ENCODE data around the gene TOE1. TPM values are rescaled to one million over a fixed set of nuclear protein-coding genes. Genes with fewer than 3 reads are reported as not detected.

TOE1 gene
- total and polyA plus RNA-seq, 11 donors: 2.2 to 7.9 (median 3.7) TPM

DNA sequence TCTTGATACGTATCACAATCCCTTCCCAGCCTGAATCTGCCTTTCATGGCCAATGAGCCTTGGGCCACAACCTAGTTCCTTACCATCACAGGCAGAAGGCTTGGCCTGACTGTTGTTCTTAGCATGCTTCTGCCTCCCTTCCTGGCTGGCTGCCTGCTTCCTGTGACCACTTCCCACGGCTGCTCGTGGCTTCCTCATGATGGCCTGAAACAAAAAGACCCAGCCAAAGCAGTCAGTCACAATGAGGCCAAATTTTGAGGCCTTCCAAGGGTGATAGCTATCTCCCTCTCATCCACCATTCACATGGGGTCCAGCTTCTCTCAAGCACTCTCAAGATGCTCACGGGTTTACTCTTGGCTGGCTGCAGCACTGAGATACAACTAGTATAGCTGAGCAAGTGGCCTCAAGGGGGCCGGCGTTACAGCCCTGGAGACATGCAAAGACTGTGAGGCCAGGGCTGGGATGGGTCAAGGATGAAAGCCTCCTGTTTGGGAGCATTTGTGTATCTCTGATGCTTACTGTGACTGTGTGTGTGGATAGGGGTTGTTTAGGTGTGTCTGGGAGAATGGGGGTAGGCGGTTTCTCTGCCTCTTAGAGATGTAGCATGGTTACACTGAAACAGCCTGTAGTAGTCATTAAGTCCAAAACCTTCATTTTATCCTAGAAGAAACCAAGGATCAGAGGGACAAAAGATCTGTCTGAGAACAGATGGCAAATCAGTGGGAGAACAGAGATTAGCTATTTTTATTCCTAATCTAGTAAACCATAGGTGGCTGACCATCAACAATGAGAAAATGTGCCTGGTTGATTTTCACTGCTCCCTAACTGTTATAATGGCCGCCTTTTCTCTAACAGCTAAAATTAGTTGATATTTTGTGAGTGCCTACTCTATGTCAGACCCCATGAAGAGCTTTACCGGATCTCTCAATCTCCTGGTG lies 5.4 kb upstream of the TOE1 start:
- Histone ChIP-seq H3K27me3 (no peaks in the 10 kb centered on the region), H3K27ac (peak overlapping the region in 7 of 12 donors; percentile 8 to 51 (median 25)), H3K36me3 (peaks cover 0 to 53% (median 42%) of the 10 kb centered on the region in 9 donors), H3K4me1 (peaks cover 0 to 20% (median 12%) of the 10 kb centered on the region in 12 donors), H3K4me3 (no peak overlapping the region), H3K9me3 (no peaks in the 10 kb centered on the region)
- 65 to 76% (median 72%) methylated on average over 8 to 9 of the region's 9 CpGs for WGBS, 4 donors
- no peak for TF ChIP-seq POLR2A (IDR thresholded peaks at IDR 0.05)
- TF ChIP-seq, protein P1, sequence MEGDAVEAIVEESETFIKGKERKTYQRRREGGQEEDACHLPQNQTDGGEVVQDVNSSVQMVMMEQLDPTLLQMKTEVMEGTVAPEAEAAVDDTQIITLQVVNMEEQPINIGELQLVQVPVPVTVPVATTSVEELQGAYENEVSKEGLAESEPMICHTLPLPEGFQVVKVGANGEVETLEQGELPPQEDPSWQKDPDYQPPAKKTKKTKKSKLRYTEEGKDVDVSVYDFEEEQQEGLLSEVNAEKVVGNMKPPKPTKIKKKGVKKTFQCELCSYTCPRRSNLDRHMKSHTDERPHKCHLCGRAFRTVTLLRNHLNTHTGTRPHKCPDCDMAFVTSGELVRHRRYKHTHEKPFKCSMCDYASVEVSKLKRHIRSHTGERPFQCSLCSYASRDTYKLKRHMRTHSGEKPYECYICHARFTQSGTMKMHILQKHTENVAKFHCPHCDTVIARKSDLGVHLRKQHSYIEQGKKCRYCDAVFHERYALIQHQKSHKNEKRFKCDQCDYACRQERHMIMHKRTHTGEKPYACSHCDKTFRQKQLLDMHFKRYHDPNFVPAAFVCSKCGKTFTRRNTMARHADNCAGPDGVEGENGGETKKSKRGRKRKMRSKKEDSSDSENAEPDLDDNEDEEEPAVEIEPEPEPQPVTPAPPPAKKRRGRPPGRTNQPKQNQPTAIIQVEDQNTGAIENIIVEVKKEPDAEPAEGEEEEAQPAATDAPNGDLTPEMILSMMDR (IDR thresholded peaks at IDR 0.05): no peak
- intact Hi-C loops (cut with DNase I): loop anchor here in 1 of 10 donors (5.0 kb wide), 1 partner anchor 32 kb away; no protein-coding TSS in a partner anchor
- ATAC-seq (peak in 3 of 4 donors; percentile 41 to 67 (median 60)), DNase-seq (peak in 4 of 5 donors; percentile 46 to 70 (median 62))

DNA sequence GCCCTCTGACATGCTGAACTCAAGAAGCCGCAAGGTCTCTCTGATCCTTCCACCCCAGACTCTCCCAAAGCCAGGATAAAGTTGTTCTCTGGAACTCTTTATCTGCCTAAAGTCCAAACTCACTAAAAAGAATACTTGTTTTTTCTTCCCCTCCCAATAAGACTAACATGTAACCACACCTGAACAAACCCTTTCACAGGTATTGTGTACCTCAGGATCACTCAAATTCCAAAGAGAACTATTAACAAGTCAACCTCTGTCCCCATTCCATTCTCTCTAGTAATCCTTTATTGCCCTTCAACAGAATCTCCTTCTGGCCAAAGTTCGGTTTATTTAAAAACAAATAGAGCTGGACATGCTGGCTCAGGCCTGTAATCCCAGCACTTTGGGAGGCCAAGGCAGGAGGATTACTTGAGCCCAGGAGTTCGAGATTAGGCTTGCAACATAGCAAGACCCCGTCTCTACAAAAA lies 4.1 kb upstream of the TOE1 start:
- H3K36me3 ChIP-seq: peaks cover 0 to 40% (median 32%) of the 10 kb centered on the region in 9 donors
- no peaks in the 10 kb centered on the region for H3K9me3 ChIP-seq
- TF ChIP-seq, protein P1 (IDR thresholded peaks at IDR 0.05): no peak
- no peak for TF ChIP-seq POLR2A (IDR thresholded peaks at IDR 0.05)
- DNase-seq (no peak), ATAC-seq (no peak)
- intact Hi-C loops (cut with DNase I): loop anchor here in 1 of 10 donors (5.0 kb wide), 1 partner anchor 34 kb away; no protein-coding TSS in a partner anchor
- 93 to 98% (median 95%) methylated on average over 4 of the region's 4 CpGs for WGBS, 4 donors
- no peak overlapping the region for H3K4me3 ChIP-seq
- H3K4me1 ChIP-seq: peaks cover 0 to 24% (median 15%) of the 10 kb centered on the region in 12 donors
- H3K27me3 ChIP-seq: no peaks in the 10 kb centered on the region
- no peak overlapping the region for H3K27ac ChIP-seq

DNA sequence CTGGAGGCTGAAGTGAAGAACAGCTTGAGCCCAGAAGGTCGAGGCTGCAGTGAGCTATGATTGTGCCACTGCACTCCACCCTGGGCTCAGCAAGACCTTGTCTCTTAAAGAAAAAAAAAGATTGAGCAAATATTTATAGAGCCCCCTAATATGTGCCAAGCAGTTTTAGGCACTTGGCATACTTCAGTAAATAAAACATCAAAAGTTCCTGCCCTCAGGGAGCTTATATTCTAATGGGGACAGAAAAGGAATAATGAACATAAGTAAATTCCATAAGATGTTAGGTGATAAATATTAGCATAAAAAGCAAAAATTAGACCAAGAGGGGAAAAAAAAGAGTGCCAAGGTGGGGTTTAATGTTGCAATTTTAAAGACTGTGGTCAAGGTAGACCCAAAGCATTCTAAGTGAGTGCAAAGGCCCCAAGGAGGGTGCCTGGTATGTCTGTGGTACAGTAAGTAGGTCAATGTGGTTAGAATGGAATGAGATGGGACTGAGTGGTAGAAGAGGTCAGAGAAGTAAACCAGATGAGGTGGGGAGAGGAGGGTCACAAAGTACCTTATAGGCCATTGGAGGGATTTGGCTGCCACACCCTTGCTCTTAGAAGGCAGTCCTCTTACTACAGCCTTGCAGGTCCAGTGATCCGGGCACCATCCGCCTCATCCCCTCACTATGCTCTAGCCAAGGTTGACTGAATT lies 2.2 kb upstream of the TOE1 start:
- H3K9me3 ChIP-seq: no peaks in the 10 kb centered on the region
- 80 to 96% (median 96%) methylated on average over 3 of the region's 3 CpGs for WGBS, 4 donors
- TF ChIP-seq, protein P1 (IDR thresholded peaks at IDR 0.05): no peak
- TF ChIP-seq POLR2A (IDR thresholded peaks at IDR 0.05): no peak
- H3K36me3 ChIP-seq: peaks cover 0 to 34% (median 26%) of the 10 kb centered on the region in 9 donors
- no peak overlapping the region for H3K4me3 ChIP-seq
- ATAC-seq (no peak), DNase-seq (no peak)
- intact Hi-C loops (cut with DNase I): loop anchor here in 1 of 10 donors (5.0 kb wide), 1 partner anchor 35 kb away; no protein-coding TSS in a partner anchor
- no peak overlapping the region for H3K27ac ChIP-seq
- H3K4me1 ChIP-seq: peaks cover 0 to 40% (median 26%) of the 10 kb centered on the region in 12 donors
- H3K27me3 ChIP-seq: no peaks in the 10 kb centered on the region

Data from heart left ventricle (tissue), 16 donors.